Measurements from ENCODE around the gene ANKRD17.

- TF ChIP-seq, protein P1, sequence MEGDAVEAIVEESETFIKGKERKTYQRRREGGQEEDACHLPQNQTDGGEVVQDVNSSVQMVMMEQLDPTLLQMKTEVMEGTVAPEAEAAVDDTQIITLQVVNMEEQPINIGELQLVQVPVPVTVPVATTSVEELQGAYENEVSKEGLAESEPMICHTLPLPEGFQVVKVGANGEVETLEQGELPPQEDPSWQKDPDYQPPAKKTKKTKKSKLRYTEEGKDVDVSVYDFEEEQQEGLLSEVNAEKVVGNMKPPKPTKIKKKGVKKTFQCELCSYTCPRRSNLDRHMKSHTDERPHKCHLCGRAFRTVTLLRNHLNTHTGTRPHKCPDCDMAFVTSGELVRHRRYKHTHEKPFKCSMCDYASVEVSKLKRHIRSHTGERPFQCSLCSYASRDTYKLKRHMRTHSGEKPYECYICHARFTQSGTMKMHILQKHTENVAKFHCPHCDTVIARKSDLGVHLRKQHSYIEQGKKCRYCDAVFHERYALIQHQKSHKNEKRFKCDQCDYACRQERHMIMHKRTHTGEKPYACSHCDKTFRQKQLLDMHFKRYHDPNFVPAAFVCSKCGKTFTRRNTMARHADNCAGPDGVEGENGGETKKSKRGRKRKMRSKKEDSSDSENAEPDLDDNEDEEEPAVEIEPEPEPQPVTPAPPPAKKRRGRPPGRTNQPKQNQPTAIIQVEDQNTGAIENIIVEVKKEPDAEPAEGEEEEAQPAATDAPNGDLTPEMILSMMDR (IDR thresholded peaks at IDR 0.05; ENCODE audit: low read length), result no peak
- no peak for TF ChIP-seq EZH2 (IDR thresholded peaks at IDR 0.05; ENCODE audit: borderline replicate concordance, low read length)
These were observed 121.5 kb downstream of the ANKRD17 start for GRCh38 chr4:73137121-73137520.

All from OCI-LY1 (cell line).